HK-2 (cell line): ENCODE results near the gene TPD52L2.
"Not testable (repeated sequence)": the region's sequence is repeated elsewhere in the genome, so short reads cannot be mapped to it uniquely, and the experiment has no call there.

ENCODE experiments used
- DNase-seq: peaks from one replicate; pipeline ENCODE4 v3.0.0-alpha.2; 2018; ENCODE audit not compliant: unreplicated experiment

The TPD52L2 gene

DNA sequence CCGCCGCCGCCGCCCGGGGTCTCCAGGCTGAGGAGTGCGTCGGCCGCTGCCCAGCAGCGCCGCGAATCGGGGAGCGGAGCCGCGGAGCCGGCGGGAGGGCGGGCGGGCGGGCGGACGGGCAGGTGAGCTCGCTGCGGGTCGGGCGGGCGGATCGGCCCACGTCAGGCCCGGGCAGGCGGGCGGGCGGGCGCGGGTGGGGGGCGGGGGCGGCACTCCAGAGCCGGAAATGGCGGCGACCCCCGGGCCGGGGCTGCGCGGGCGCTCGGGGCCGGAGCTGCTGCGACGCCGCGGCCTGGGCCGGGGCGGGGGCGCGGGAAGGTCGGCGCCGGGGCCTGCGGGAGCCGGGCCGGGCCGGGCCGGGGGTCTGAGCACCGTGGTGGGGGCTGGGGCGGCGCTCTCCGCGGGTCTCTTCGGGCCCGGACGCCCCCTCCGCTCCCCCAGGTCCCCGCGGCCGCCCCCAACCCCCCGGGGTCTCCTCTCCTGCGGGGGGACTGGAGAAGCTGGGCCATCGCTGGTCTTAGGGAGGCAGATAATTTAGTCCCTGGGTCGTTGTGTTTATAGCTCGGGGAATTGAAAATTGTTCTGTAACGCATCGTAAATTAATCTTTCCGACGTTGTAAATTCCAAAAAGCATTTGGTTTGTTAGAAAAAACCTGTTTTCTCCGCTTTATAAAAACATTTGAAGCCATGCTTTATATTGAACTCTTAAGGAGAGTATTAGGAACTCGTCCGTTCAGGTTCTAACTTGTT lies 30.3 kb downstream of the TPD52L2 start:
- DNase-seq, result no peak

DNA sequence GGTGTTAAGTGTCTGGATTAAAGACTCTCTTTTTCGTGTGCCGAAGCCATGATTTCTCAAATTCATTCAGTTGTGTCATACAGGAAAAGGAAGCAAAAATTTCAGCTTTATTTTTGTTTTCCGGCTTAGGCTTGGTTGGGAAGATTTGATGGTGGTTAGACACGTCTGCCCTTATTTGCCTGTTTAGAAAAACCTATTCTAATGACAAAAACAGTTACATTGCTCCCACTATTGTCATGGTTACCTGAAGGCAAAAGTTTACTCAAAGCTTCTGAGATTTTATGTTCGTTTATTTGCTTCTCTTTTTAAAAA lies 30.8 kb downstream of the TPD52L2 start:
- DNase-seq, result no peak

DNA sequence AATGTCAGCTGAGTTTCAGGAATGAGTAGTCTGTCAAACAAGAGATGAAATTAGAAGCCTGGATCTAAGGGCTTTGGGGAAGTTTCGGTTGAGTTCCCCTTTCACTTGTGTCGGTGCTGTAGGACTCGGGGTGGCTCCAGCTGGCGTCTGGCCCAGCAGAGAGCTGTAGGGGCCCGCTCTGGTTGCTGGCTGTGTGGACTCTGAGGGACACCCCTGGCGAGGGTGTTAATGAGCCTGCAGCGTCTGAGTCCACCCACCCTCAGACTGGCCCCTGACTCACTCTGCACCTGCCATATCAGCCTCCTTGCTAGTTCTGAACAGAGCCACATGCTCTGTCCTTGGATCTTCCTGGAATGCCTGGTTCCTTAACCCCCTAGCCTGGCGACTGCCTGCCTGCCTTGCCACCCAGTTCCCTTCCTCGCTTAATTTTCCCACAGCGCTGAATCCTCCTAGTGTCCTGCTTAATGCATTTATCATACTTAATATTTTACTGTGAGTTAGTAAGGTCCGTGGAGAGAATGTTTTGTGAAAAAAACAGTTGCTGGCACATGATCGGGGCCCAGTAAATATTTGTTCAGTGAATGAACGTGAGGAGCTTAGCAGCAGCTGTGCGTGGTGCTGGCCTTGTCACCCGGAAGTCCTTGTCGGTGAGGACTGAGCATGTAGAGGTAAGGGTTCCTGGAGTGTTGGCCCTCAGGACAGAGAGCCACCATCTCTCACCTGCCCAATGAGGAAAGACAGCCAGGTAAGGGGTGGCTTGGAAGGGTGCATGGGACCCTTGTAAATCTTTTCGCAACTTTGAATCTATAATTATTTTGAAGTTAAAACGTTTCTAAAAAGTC lies 31.4 kb downstream of the TPD52L2 start:
- DNase-seq, result peak; percentile 58

DNA sequence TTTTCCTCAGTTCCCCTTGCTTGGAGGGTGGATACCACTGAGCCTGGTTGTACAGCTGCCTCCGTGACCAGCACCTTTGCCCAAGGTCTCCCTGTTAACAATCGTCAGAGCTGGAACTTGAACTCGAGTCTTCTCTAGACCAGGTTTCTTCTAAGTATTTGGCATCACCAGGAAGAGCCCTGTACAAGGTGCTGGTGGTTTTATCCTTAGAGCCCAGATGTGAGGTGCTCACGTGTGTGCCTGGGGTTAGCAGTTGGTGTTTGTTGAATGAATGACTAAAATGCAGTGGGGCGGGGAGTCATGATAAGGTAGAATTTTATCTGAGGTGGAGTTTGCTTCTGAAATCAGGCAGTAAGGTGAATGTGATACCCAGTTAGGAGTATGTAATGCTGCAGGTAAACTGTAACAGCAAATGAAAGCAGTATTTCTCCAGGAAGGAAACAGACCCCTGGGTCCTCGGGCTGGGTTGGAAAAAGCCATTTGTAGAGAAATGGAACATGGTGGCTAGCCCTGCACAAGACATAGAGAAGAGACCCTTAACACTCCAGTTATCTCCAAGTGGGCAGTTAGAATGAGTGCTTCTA lies 33.0 kb downstream of the TPD52L2 start:
- no peak for DNase-seq

DNA sequence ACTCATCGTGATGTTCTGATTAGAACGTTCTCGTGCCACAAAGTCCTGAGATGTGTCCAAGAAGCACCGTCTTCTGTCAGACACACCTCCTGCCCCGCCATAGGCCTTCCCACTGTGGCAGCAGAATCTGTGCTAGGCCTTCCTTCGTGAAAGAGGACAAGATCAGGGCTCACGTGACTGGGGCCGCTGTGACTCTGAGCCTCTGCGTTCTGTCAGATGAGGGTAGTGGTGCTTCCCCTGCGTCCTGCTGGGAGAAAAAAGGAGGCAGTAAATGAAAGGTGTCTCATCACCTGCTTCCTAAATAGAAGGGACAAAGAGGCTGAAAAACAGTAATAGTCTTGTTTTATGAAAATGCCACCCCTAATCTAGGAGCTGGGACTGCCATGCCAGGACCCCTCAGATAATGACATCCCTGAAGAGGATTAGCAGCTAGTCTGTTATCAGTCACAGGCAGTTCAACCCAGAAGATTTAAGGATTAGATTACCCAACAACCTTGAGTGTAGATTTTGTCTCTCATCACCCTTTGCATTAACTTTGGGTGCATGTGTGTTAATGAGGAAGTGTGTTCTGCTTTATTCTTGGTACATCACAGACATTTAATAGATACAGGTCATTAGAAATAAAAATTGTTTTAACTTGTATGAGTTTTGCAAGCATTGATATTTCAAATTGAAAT lies 34.0 kb downstream of the TPD52L2 start:
- no peak for DNase-seq

DNA sequence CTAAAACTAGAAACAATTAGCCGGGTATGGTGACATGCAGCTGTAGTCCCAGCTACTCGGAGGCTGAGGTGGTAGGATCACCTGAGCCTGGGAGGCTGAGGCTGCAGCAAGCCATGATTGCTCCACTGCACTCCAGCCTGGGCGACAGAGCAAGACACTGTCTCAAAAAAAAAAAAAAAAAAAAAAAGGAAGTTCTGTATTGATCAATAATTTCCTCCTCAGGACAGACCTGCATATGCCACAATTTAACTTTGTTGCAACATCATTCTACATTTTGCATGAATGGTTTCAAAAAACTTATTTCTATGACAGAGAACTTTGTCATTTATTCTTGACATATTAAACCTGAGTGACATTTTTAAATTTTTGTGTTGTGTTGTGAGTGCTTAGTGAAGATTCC lies 35.3 kb downstream of the TPD52L2 start:
- DNase-seq, result no peak

DNA sequence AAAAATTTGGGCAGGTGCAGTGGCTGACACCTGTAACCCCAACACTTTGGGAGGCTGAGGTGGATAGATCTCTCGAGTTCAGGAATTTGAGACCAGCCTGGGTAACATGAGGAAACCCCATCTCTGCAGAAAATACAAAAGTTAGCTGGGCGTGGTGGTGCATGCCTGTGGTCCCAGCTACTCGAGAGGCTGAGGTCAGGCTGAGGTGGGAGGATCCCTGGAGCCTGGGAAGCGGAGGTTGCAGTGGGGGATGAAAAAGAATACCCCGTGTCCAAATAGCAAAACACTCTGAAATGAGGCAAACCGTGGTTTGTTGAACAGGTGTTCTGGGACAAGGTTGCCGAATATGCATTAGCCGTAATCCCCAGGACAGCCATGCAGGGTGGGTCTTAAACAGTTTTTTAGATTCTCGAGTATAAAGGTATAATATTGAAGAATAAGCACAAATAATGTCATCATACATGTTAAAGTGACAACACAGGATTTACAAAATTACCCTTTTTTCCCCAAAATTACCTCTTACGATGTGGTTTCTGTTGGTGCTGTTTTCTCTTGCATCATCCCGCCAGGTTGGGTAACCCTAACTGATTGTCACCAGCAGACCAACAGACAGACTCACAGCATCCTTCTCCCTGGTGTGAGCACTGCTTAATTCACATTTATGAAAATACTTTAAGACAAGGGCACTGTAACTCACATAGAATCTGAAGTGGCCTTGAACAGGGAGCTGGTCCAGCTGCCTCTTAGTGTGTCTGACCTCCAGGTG lies 38.9 kb downstream of the TPD52L2 start:
- DNase-seq, result no peak

DNA sequence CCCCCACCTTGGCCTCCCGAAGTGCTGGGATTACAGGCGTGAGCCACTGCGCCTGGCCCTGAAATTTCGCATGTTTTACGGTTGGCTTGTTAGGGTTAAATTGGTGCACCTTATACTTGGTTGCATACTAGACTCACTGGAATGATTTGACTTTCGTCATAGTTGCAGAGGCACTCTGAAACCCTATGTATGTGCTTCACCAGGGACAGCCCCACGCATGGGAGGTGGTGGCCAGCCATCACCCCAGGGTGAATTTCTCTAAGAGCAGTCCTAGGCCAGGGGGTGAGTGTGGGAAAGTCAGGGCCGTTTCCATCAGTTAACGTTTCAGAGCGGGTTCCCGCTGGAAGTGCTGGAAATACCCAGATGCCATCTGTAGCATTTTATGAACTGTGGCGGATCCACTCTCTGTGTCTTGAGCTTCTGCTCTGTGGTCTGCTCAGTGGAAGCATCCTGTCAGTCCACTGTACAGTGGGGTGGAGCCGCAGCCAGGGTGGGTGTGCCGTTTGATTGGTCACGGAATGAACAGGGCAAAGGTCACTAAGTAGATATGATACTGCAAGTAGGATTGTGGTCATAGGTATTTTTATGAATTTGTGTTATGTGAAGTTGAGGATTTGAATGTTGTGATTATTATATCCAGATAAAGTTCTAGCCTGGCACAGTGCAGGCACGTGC lies 43.1 kb downstream of the TPD52L2 start:
- no peak for DNase-seq

DNA sequence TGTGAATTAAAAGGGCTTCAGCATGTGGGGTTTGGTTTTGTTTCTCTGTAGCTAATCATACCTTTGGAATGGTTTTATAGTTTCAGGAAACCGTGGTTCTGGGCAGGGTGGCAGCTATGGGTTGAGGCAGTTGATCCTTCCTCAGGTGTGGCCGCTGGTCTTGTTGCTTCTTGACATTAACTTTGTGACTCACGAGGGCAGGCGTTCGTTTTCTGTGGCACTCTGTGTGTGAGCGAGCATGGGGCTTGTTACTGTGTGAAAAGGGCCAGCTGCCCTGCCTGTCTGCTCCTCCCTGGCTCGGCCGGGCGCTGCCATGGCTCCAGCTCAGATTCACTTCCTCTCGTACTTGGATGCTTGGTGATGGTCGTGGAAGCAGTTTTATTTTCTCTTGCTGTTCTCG lies 46.1 kb downstream of the TPD52L2 start:
- DNase-seq, result peak; percentile 58

DNA sequence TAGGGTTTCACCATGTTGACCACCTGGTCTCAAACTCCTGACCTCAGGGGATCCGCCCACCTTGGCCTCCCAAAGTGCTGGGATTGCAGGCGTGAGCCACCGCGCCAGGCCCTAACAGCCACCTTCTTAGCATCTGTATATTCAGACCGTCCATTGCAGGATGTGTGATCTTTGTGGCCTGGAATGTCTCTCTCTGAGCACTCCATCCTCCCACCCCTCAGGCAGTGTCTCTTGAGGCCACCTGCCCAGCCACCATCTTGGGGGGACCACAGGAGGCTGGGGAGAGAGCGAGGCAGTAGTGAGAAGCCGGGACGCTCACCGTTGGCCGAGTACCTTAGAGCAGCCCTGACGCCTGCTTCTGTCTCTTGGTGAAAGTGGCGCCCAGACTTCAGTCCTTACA lies 48.7 kb downstream of the TPD52L2 start:
- no peak for DNase-seq

DNA sequence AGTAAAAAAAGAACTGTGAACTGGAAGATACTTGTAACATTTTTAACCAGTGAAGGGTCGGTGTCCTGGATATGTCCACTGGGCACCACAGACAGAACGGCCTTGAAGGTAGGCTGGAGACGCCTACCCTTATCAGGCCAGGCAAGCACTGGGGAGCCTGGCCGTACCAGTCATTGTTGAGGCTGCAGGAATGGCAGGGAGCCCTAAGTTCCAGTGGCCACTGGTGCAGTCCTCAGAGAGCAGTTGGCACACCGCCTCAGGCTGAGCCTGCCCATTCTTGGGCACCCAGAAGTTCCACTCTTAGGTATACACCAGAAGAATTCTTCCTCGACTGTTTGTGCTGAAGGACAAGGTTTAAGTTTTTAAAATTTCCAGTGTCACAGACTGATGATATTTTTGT lies 50.4 kb downstream of the TPD52L2 start:
- no peak for DNase-seq

DNA sequence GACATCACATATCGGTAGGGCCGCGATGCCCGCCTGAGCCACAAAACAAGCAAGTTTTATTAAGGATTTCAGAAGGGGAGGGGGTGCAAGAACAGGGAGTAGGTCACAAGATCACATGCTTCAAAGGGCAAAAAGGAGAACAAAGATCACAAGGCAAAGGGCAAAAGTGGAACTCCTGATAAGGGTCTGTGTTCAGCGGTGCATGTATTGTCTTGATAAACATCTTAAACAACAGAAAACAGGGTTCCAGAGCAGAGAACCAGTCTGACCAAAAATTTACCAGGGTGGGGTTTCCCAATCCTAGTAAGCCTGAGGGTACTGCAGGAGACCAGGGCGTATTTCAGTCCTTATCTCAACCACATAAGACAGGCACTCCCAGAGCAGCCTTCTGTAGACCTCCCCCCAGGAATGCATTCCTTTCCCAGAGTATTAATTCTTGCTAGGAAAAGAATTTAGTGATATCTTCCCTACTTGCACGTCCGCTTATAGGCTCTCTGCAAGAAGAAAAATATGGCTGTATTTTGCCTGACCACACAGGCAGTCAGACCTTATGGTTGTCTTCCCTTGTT lies 51.4 kb downstream of the TPD52L2 start:
- DNase-seq, result not testable (repeated sequence)

DNA sequence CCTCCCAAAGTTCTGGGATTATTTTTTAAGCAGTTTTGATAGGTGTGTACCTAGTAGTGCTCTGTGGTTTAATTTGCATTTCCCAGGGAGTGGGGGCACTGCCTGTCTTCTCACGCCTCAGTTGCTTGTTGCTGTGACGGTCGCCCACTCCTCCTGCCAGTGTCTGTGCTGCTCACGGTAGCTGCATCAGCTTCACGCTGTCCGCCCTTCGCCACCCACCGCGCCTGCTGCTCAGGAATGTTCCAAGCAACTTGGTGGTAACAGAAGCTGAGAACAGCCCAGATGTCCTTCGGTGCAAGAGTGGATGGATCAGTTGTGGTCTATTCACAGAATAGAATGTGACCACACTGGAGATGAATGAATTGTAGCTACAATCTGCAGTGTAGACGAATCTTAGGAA lies 52.7 kb downstream of the TPD52L2 start:
- no peak for DNase-seq

DNA sequence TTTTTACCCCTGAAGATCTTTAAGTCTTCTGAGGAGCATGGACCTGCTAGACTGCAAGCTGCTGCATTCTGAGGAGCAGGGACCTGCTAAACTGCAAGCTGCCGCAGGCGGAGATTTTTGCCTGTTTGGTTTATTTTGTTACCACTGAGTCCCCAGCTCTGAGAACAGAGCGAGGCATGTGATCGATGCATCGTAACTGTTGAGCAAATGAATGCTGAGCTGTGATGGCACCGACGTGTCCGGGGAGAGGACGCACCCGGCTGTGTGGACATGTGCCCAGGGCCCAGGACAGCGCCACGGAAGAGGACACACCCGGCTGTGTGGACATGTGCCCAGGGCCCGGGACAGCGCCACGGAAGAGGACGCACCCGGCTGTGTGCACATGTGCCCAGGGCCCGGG lies 54.1 kb downstream of the TPD52L2 start:
- no peak for DNase-seq

DNA sequence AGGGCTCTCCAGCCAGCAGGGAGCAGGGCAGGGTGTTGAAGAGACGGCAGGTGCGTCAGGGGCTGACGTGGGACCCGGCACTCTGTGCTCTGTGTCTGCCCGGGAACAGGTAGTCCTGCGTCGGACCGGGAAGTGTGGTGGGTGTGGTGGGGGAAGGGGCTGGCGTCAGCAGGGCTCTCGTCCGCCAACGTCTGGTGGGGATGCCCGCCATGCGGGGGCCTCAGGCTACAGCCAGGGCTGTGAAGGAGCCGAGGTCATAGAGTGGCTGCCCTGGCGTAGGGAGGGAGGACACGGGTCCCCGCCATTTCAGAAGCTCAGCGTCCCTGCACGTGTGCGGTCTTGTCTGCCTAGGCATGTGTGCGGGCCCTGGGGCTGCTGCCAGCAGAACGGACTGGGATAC lies 55.2 kb downstream of the TPD52L2 start:
- DNase-seq, result no peak

DNA sequence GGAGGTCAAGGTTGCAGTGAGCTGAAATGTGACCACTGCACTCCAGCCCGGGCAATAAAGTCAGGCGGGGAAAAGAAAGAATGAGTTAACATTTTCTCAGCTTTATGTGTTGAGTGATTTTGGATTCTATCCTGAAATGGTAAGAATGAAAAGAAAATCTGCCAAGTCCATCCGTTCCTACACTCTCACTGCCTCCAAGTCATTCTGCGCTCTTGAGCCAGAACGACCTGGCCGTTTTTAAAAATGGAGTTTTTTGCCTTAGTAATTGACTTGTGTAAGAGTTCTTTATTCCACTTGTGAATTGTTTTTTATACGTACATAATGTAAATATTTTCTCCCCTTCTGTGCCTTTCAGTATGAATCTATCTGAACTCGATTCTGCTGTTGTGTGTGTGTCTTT lies 58.6 kb downstream of the TPD52L2 start:
- DNase-seq, result no peak

DNA sequence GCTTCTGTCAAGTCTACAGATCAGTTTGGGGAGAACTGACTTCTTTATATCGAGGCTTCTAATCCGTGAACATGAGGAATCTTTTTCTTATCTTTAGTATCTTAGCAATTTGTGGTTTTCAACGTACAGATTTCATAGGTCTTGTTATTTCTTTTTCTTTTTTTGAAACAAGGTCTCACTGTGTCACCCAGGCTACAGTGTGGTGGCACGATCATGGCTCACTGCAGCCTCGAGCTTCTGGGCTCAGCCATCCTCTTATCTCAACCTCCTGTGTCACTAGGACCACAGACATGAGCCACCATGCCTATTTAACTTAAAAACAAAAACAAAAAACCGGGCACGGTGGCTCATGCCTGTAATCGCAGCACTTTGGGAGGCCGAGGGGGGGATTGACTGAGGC lies 59.2 kb downstream of the TPD52L2 start:
- no peak for DNase-seq

DNA sequence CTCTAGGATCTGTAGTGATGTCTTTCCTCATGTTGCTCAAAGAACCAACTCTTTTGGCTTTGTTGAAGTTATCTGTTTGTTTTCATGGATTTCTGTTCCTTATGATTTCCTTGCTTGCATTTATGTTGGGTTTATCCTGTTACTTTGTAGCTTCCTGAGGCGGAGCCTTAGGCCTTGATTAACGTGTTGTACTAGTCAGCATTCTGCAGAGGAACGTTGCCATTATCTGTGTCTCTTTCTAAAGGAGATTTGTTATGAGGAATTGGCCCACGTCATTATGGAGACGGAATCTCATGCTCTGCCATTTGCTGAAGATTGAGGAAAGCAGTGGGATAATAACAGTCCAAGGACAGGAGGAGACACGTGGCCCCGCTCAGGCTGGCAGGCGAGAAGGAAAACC lies 61.2 kb downstream of the TPD52L2 start:
- DNase-seq, result no peak

DNA sequence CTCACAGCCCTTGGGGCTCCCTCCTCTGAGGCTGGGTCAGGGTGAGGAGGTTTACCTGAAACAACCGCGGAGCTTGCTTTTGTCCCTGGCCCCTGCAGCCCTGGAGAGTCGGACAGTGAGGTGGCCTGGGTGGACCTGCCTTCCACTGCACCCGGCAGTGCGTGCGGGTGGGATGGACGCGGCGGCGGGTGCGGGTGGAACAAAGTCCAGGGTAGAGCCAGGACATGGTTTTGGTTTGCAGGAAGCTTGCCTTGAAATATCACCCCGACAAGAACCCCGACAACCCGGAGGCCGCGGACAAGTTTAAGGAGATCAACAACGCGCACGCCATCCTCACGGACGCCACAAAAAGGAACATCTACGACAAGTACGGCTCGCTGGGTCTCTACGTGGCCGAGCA lies 64.0 kb downstream of the TPD52L2 start:
- DNase-seq, result no peak

DNA sequence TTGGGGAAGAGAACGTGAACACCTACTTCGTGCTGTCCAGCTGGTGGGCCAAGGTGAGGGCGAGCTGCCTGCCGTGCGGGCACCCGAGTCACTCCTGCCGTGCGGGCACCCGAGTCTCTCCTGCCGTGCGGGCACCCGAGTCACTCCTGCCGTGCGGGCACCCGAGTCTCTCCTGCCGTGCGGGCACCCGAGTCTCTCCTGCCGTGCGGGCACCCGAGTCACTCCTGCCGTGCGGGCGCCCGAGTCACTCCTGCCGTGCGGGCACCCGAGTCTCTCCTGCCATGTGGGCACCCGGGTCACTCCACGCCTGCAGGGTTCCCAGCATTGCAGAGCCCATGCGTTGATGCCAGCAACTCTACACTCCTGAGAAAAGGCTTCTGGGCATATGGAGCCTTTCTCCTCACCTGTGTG lies 64.4 kb downstream of the TPD52L2 start:
- DNase-seq, result not testable (repeated sequence)
